ENCODE data around the gene NEDD4L. TPM values are rescaled to one million over a fixed set of nuclear protein-coding genes. Genes with fewer than 3 reads are reported as not detected.

The NEDD4L gene
- total and polyA plus RNA-seq, 10 of the 15 experiments (the other 5 are each of a cell fraction or from before 2014, with no cell fraction given), result 7.4 to 24.0 (median 17.7) TPM

GRCh38 chr18:58096658-58097057, 52.6 kb downstream of the NEDD4L start (continued):
- TF ChIP-seq, protein P1, sequence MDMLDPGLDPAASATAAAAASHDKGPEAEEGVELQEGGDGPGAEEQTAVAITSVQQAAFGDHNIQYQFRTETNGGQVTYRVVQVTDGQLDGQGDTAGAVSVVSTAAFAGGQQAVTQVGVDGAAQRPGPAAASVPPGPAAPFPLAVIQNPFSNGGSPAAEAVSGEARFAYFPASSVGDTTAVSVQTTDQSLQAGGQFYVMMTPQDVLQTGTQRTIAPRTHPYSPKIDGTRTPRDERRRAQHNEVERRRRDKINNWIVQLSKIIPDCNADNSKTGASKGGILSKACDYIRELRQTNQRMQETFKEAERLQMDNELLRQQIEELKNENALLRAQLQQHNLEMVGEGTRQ (IDR thresholded peaks at IDR 0.05; ENCODE audit: borderline replicate concordance, low read depth, low read length), result no peak
- TF ChIP-seq, protein P2, sequence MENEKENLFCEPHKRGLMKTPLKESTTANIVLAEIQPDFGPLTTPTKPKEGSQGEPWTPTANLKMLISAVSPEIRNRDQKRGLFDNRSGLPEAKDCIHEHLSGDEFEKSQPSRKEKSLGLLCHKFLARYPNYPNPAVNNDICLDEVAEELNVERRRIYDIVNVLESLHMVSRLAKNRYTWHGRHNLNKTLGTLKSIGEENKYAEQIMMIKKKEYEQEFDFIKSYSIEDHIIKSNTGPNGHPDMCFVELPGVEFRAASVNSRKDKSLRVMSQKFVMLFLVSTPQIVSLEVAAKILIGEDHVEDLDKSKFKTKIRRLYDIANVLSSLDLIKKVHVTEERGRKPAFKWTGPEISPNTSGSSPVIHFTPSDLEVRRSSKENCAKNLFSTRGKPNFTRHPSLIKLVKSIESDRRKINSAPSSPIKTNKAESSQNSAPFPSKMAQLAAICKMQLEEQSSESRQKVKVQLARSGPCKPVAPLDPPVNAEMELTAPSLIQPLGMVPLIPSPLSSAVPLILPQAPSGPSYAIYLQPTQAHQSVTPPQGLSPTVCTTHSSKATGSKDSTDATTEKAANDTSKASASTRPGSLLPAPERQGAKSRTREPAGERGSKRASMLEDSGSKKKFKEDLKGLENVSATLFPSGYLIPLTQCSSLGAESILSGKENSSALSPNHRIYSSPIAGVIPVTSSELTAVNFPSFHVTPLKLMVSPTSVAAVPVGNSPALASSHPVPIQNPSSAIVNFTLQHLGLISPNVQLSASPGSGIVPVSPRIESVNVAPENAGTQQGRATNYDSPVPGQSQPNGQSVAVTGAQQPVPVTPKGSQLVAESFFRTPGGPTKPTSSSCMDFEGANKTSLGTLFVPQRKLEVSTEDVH (IDR thresholded peaks at IDR 0.05; ENCODE audit: low read depth, partially characterized antibody), result no peak
- TF ChIP-seq, protein P3, sequence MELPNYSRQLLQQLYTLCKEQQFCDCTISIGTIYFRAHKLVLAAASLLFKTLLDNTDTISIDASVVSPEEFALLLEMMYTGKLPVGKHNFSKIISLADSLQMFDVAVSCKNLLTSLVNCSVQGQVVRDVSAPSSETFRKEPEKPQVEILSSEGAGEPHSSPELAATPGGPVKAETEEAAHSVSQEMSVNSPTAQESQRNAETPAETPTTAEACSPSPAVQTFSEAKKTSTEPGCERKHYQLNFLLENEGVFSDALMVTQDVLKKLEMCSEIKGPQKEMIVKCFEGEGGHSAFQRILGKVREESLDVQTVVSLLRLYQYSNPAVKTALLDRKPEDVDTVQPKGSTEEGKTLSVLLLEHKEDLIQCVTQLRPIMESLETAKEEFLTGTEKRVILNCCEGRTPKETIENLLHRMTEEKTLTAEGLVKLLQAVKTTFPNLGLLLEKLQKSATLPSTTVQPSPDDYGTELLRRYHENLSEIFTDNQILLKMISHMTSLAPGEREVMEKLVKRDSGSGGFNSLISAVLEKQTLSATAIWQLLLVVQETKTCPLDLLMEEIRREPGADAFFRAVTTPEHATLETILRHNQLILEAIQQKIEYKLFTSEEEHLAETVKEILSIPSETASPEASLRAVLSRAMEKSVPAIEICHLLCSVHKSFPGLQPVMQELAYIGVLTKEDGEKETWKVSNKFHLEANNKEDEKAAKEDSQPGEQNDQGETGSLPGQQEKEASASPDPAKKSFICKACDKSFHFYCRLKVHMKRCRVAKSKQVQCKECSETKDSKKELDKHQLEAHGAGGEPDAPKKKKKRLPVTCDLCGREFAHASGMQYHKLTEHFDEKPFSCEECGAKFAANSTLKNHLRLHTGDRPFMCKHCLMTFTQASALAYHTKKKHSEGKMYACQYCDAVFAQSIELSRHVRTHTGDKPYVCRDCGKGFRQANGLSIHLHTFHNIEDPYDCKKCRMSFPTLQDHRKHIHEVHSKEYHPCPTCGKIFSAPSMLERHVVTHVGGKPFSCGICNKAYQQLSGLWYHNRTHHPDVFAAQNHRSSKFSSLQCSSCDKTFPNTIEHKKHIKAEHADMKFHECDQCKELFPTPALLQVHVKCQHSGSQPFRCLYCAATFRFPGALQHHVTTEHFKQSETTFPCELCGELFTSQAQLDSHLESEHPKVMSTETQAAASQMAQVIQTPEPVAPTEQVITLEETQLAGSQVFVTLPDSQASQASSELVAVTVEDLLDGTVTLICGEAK (IDR thresholded peaks at IDR 0.05; ENCODE audit: borderline replicate concordance), result no peak
- TF ChIP-seq CBX3 (IDR thresholded peaks at IDR 0.05; ENCODE audit: borderline replicate concordance, low read depth), result no peak
- no peak for TF ChIP-seq ESRRA (IDR thresholded peaks at IDR 0.05; ENCODE audit: low read length)
- TF ChIP-seq YY1 (IDR thresholded peaks at IDR 0.05; ENCODE audit: low read depth, low read length), result no peak
- TF ChIP-seq CHD2 (IDR thresholded peaks at IDR 0.05; ENCODE audit: borderline replicate concordance, low read depth, low read length), result no peak
- TF ChIP-seq PML (IDR thresholded peaks at IDR 0.05; ENCODE audit: low read length), result no peak
- no peak for TF ChIP-seq RAD21 (IDR thresholded peaks at IDR 0.05; ENCODE audit: insufficient read depth, low read depth, low read length)
- no peak for TF ChIP-seq HCFC1 (IDR thresholded peaks at IDR 0.05; ENCODE audit: low read length)
- TF ChIP-seq MYC (IDR thresholded peaks at IDR 0.05; ENCODE audit: insufficient read depth, insufficient read length, insufficient replicate concordance, low read length, severe bottlenecking), result no peak
- no peak for TF ChIP-seq EGR1 (IDR thresholded peaks at IDR 0.05; ENCODE audit: borderline replicate concordance in 1 of 2, low read depth in 2 of 2, low read length in 2 of 2)
